Measurements from ENCODE around the gene FOXP2.
"Not testable (repeated sequence)": the region's sequence is repeated elsewhere in the genome, so short reads cannot be mapped to it uniquely, and the experiment has no call there.

- not testable (repeated sequence) for TF ChIP-seq EP300, CTCF, POLR2A (IDR thresholded peaks at IDR 0.05)
Observed at GRCh38 chr7:114440927-114441326, 26.3 kb downstream of the FOXP2 start.
